EL (cell line): ENCODE results near the gene DIP2A.

ENCODE experiments used
- DNase-seq: peaks from one replicate; pipeline ENCODE4 v3.0.0-alpha.2; 2016

The DIP2A gene

DNA sequence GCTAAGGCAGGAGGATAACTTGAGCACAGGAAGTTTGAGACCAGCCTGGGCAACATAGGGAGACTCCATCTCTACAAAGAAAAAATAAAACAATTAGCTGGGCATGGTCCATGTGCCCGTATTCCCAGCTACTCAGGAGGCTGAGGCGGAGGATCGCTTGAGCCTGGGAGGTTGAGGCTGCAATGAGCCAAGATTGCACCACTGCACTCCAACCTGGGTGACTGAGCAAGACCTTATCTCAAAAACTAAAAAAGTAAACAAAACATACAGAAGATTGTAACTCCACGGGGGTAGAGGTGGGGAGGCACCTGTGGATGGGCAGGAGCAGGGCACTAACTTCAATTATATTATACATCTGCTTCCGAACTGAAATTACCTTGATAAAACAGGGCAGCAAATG is 141.6 kb downstream of the DIP2A start:
- DNase-seq = no peak

DNA sequence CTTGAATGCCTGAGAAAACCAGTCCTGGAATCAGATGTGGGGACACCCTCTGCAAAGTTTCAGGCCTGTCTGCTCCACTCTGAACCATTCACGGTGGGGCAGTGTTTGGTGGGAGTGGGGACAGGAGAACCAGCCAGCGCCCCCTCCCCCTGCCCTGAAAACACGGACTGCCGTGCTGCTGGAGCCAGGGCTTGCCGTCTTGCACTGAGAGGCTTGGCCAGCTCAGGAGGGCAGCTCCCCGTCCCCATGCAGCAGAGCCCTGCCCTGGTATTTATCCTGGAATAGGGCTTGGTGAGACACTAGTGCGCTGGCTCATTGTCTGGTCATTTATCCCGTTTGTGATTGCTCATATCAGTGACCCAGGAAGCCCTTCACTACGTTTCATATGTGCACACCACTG is 142.3 kb downstream of the DIP2A start:
- no peak for DNase-seq

DNA sequence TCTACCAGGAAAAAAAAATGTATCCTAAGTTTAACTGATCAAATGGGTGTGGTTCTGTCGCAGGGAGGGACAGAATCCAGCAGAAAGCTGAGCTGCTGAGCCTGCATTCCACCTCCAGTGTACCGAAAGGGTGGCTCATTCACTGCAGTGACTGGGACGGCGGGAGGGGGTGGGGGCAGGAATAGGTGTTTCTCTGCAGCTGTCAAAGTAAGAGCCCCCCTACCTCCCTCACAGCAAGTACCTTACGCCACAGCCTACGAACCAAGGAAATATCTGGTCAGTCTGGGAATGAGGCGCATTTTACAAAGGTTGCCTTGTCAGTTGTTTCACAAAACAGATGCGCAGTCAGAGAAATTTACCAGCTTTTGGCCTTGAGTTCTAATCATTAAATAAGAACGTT is 144.5 kb downstream of the DIP2A start:
- DNase-seq = no peak

DNA sequence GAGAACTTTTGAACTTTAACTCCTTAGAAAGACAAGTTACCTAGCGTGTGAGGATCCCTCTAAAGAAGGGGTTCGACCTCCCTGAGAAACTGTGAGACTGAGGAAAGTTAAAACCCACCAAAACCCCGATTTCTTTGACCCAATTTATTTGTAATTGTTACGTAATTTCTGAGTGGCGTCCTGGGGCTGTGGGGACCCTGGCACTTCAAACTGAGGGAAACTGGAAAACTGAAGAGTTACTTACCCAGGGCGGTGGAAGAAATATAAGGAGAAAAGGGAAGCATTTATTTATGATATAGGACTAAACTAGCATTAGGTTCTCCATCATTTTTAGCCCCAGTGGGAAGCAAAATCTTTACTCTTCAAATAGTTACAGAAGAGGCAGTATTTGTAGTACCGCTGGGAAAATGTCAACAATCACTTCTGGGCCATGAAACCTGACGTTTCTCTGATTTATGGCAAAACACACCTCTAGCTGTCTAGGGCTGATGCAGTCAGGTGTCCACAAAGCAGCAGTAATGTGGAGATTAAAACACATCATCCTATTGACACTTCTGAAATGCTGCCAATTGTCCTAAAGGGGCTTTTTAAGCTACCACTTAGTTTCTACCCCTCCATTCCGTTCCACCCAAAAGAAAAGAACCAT is 145.8 kb downstream of the DIP2A start:
- no peak for DNase-seq

DNA sequence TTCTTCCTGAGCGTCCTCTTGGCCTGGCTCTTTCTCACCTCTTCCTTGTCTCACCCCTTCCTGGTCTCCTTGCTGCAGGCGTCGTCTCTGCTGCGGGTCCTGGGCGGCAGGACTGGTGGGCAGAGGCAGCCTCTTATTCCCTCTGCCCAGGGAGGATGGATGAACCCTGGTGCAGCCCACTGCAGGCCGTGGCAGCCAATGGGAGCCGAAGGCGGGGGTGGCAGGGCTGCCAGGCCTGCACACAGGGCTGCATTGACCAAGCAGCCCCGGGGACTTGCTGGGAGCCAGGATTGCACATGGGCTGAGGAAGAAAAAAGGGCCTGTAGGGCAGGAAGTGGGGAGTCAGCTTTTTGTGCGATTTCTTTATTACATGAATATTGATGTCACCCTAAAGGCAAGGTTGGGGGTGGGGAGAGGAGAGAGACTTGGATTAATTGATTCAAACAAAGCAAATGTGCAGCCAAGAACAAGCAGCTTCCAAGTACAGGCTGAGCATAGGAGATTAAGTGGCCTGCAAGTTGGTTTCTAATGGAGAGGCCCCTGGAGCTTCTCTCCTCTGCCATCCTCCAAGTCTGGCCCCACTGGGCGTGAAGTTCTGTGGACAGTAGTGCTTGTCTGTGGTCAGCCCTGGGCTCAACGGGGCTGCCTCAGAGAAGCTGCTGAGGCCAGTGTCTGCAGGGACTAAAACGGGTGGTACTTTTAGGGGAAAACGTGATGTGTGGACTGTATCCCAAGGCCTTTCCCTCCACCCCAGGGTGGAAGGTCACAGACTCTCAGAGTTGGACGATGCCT is 146.5 kb downstream of the DIP2A start, which contains the start of gene S100B:
Gene S100B (minus strand): TSS at position 108 of the 792 bp plus-strand sequence. CDS start 2,667 bp downstream, outside the sequence.
- DNase-seq = peak; percentile 25

DNA sequence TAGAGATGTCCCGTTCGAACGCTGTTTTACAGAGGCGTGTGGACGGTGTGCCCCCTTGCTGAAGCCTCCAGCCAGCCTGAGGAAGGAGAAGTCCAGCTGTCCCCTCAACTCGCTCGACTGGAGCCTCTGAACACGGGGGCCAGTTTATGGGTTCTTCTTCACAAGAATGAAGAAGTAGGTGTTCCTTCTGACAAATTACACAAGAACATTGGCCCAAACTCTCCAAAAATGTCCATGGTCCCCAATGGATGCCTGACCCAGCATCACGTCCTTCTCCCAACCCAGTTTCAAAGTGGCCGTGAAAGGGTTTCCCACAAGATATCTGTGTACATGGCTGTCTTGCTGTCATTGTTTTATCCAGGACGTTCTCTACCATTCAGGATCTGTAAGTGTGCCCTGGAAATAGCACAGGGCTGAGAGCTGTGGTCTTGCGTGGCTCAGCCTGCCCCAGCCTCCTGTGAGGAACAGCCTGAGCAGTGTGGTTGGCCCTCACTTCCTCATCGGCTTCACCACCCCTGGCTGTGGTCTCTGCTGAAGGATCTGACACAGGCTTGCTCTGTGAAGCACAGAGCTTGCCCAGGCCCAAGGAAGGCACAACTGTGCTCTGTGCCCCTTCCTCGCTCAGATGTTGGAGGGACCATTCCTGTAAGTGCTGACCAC is 147.2 kb downstream of the DIP2A start:
- no peak for DNase-seq

DNA sequence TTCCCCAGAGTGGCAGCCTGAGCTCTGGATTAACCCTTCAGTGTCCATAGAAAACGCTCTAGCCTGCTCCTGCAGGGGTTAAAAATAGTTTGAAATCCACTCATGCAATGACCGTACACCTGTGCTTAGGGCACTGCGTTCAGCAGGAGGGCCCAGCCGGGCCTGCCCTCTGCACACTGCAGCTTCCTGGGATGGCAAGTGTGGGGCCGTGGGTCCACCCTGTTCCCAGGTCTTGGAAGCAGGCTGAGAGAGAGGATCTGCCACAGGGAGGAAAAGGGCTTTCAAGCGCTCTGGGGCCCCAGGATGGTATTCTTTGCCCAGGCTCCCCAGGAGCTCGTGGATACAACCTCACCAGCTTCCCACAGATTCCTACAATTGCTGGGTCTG is 147.7 kb downstream of the DIP2A start:
- DNase-seq = no peak

DNA sequence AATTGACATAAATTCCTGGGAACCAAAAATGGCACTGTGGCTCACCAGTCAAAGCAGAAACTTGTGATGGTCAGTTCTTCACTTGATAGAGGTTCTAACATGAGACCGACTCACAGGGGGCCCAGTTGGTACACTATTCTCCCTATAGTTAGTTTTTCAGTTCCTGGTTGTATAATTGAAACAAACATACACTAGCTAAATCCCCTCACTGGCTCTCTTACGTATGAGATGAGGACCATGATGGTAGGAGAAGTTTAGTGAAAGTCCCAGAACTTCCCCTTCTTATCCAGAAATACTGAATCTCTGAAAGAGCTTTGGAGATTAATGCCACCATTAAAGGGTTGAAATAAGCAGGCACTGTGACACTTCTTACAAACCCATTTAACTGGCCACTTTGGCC is 148.9 kb downstream of the DIP2A start:
- DNase-seq = no peak

DNA sequence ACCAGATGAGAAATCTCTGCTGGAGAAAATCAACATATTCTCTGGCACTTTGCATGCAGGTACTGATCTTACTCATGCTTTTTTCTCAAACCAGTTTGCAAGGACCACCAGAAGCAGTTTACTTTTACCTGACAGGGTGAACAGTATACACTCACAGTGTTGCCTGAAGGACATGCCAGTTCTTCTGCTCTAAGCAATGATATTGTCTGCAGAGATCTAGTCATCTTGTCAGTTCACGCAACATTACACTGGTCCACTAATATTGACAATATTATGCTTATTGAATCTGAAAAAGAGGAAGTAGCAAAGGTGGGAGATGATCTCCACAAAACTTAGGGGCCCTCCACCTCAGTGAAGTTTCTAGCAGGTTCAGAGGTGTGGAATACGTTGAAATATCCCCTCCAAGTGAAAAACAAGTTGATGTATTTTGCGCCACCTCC is 150.0 kb downstream of the DIP2A start:
- DNase-seq = no peak

DNA sequence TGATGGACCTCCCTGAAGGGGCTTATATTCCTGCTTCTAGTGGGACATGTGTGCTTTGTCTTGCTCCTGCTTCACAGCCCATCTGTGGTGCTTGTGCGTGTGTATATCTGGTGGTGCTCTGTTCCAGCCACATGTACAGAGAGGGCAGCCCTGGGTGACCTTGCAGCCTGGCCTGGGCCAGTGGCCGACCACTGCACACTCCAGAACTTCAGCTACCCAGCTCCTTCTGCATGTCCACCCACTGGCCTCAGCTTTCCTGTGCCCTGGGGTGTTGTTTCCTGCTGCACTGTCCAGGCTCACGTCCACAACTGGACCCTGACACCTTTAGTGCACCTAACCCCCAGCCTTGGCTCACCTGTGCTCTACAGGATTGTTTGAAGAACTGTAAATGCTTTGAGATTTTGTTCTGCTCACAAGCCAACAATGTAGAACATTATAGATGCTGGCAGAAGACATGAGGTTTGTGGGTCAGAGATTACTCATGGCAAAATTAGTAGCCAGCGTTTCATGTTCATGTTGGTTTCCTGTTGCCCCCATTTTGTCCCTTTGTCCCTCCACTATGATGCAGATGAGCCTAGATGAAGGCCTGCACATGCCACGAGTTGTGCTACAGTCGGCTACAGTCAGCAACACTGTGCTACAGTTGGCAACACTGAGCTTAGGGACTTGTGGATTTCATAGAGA is 151.5 kb downstream of the DIP2A start:
- DNase-seq = no peak

DNA sequence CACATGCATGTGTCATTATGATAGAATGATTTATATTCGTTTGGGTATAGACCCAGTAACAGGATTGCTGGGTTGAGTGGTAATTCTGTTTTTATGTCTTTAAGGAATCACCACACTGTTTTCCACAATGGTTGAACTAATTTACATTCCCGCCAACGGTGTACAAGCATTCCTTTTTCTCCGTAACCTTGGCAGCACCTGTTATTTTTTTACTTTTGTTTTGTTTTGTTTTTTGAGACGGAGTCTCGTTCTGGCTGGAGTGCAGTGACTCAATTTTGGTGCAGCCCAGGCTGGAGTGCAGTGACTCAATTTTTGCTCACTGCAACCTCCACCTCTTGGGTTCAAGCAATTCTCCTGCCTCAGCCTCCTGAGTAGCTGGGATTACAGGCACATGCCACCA is 154.7 kb downstream of the DIP2A start:
- DNase-seq = no peak

DNA sequence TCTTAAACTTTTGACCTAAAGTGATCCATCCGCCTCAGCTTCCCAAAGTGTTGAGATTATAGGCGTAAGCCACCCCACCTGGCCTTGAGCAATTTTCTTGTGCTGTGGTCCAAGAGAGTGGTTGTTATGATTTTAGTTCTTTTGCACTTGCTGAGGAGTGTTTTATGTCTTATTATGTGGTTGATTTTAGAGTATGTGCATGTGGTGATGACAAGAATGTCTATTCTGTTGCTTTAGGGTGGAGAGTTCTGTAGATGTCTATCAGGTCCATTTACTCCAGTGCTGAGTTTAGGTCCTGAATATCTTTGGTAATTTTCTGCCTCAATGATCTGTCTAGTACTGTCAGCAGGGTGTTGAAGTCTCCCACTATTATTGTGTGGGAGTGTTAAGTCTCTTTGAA is 157.4 kb downstream of the DIP2A start:
- DNase-seq = no peak

DNA sequence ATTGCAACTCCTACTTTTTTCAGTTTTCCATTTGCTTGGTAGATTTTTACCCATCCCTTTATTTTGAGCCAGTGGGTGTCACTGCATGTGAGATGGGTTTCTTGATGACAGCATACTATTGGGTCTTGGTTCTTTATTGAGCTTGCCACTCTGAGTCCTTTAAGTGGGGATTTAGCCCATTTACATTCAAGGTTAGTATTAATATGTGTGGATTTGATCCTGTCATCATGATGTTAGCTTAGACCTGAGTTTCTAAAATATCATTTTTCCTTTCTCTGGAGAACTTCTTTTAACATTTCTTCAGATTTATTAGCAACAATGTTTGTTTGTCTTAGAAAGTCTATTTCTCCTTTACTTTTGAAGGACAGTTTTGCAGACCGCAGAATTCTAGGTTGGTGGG is 158.0 kb downstream of the DIP2A start:
- DNase-seq = no peak

DNA sequence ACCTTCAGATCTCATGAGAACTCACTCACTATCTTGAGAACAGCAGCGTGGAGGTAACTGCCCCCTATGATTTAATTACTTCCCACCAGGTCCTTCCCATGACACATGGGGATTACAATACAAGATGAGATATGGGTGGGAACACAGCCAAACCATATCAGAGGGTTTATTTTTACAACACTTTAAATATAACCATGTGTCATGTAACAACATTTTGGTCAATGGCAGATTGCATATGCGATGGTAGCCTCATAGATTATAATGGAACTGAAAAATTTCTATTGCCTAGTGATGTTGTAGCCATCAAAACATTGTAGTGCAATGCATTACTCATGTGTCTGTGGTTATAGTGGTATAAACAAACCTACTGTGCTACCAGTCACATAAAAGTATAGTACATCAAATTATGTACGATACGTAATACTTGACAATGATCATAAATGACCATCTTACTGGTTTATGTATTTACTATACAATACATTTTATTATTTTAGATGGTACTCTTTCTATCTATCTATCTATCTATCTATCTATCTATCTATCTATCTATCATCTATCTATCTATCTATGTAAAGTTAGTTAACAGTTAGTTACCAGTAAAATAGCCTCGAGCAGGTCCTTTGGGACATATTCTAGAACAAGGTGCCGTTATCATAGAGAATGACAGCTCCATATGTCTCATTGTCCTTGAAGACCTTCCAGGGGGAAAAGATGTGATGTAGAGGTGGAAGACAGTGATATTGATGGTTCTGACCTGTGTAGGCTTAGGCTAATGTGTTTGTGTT is 158.8 kb downstream of the DIP2A start:
- DNase-seq = peak; percentile 21

DNA sequence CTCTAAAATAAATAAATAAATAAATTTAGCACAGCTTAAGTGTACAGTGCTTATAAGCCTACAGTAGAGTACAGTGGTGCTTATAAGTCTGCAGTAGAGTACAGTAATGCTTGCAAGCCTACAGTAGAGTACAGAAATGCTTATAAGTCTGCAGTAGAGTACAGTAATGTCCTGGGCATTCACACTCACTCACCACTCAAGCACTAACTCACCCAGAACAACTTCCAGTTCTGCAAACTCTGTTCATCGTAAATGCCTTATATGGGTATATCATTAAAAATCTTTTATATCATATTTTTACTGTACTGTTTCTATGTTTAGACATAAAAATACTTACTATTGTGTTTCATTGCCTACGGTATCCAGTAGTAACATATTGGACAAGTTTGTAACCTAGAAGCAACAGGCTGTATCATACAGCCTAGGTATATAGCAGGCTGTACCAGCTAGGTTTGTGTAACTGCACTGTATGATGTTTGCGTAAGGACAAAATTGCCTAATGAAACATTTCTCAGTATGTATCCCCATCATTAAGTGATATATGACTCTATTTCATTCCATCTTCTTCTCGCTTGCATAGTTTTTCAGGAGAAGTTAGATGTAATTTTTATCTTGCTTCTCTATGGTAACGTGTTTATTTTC is 160.2 kb downstream of the DIP2A start:
- DNase-seq = no peak
